PC-3 (cell line): ENCODE results near the gene ETV5.

Experiments used
- CTCF ChIP-seq: fragments of 300-600 bp; sonication (generic); conservative IDR thresholded peaks from 2 replicates; pipeline ENCODE4 v1.5.1; 2017; ENCODE audit warnings: antibody characterized with exemption, low read depth, mild to moderate bottlenecking, low read length
- EZH2phosphoT487 ChIP-seq: fragments of 300-600 bp; sonication (generic); IDR thresholded peaks from 2 replicates; pipeline ENCODE4 v1.6.1; 2018; ENCODE audit warnings: mild to moderate bottlenecking, antibody characterized with exemption, low read length, borderline replicate concordance

- TF ChIP-seq EZH2phosphoT487 (no peak), CTCF (no peak)
These were observed 64.5 kb downstream of the ETV5 start for GRCh38 chr3:186044427-186044826.
